HepG2 (cell line): ENCODE results near the gene THOC7. TPM values are rescaled to one million over a fixed set of nuclear protein-coding genes. Genes with fewer than 3 reads are reported as not detected.

Experiments used
- DR1 ChIP-seq: sonication (generic); formaldehyde crosslinking; IDR thresholded peaks from 2 replicates; pipeline ENCODE4 v1.8.0; 2021; ENCODE audit warnings: mild to moderate bottlenecking, missing genetic modification reagents, inconsistent platforms
- FOSL2 ChIP-seq: sonication (generic); formaldehyde crosslinking; IDR thresholded peaks from 2 replicates; pipeline ENCODE4 v1.4.0; 2020; ENCODE audit warnings: missing genetic modification reagents
- FOXC1 ChIP-seq: sonication (generic); formaldehyde crosslinking; IDR thresholded peaks from 2 replicates; pipeline ENCODE4 v1.8.0; 2022; ENCODE audit warnings: mild to moderate bottlenecking, missing genetic modification reagents, borderline replicate concordance
- HOXA7 ChIP-seq: sonication (generic); formaldehyde crosslinking; IDR thresholded peaks from 2 replicates; pipeline ENCODE4 v1.8.1; 2022; ENCODE audit warnings: mild to moderate bottlenecking, missing genetic modification reagents, moderate library complexity
- MAZ ChIP-seq, 2 experiments: sonication (generic) in 1 of 2; formaldehyde crosslinking in 1 of 2; IDR thresholded peaks; 2 replicates each; pipeline versions ENCODE4 v1.5.0 to v1.6.1; 2012 to 2020; ENCODE audit warnings: low read depth in 2 of 2, mild to moderate bottlenecking in 2 of 2, borderline replicate concordance in 1 of 2, improper control_type of control experiment in 1 of 2, low read length in 1 of 2, missing genetic modification reagents in 1 of 2, moderate library complexity in 1 of 2
- RBM22 ChIP-seq: fragments of 200-400 bp; formaldehyde crosslinking; optimal IDR thresholded peaks from 2 replicates; pipeline ENCODE3; 2017; ENCODE audit warnings: mild to moderate bottlenecking, low read length, moderate library complexity
- SMAD9 ChIP-seq: sonication (generic); formaldehyde crosslinking; IDR thresholded peaks from 2 replicates; pipeline ENCODE4 v1.5.1; 2020; ENCODE audit warnings: mild to moderate bottlenecking, missing genetic modification reagents
- TCF12 ChIP-seq, 2 experiments: fragments of 450-650 bp in 1 of 2; sonication (generic) in 1 of 2; formaldehyde crosslinking in 1 of 2; IDR thresholded peaks; 2 replicates each; pipeline versions ENCODE4 v1.6.1 to v1.8.0; 2017 to 2022; ENCODE audit warnings: antibody characterized with exemption in 1 of 2, mild to moderate bottlenecking in 1 of 2, missing genetic modification reagents in 1 of 2, moderate library complexity in 1 of 2
- YEATS2 ChIP-seq: sonication (generic); formaldehyde crosslinking; IDR thresholded peaks from 2 replicates; pipeline ENCODE4 v1.4.0; 2020; ENCODE audit warnings: missing genetic modification reagents, borderline replicate concordance
- ZBTB8A ChIP-seq: sonication (generic); formaldehyde crosslinking; IDR thresholded peaks from 2 replicates; pipeline ENCODE4 v1.4.0; 2020; ENCODE audit warnings: mild to moderate bottlenecking, low read depth, missing genetic modification reagents, borderline replicate concordance
- ZFP37 ChIP-seq: sonication (generic); formaldehyde crosslinking; IDR thresholded peaks from 2 replicates; pipeline ENCODE4 v1.4.0; 2020; ENCODE audit warnings: missing genetic modification reagents, borderline replicate concordance
- ZNF407 ChIP-seq: sonication (generic); formaldehyde crosslinking; IDR thresholded peaks from one replicate; pipeline ENCODE4 v1.5.1; 2020; ENCODE audit warnings: mild to moderate bottlenecking, missing genetic modification reagents; ENCODE audit errors: not compliant biosample characterization
- polyA plus RNA-seq, 8 experiments: library from polyadenylated mRNA; depleted of rRNA in 3 of 8; stranded (reverse) in 7 of 8; unstranded in 1 of 8; fragments of >200 nt; fragmentation: Illumina TruSeq in 4 of 8; extraction: Trizol in 4 of 8; gene quantifications; 2 replicates each; pipeline versions ENCODE4 v1.2.1 to v1.2.3, GENCODE V29; 2011 to 2016; ENCODE audit warnings: low read depth in 4 of 8, missing spikeins in 1 of 8, mixed read lengths in 1 of 8; ENCODE audit not compliant: insufficient read depth in 1 of 8
- total RNA-seq, 5 experiments: library from RNA; depleted of rRNA; stranded (reverse); fragments of >200 nt; fragmentation: Illumina TruSeq; extraction: Trizol; gene quantifications; 2 replicates each; pipeline ENCODE4 v1.2.3, GENCODE V29; 2016; ENCODE audit warnings: low read depth in 1 of 5
- TF ChIP-seq, protein P1 (sequence below), 2 experiments: sonication (generic) in 1 of 2; formaldehyde crosslinking in 1 of 2; IDR thresholded peaks; 2 replicates each; pipeline versions ENCODE4 v1.4.0 to v1.6.1; 2018 to 2020; ENCODE audit warnings: missing genetic modification reagents in 2 of 2, borderline replicate concordance in 1 of 2, low read depth in 1 of 2, mild to moderate bottlenecking in 1 of 2, missing biosample characterization in 1 of 2

The THOC7 gene
- total and polyA plus RNA-seq, 2 of the 13 experiments (the other 11 are each of a cell fraction or from before 2014, with no cell fraction given) = 32.8 to 63.5 TPM

- TF ChIP-seq ZNF407 (CRISPR knock-in tag) (peak; percentile 51), YEATS2 (CRISPR knock-in tag) (no peak), ZBTB8A (no peak), RBM22 (peak; percentile 45), MAZ (IDR thresholded peaks at IDR 0.05; ENCODE audit: borderline replicate concordance, low read depth, low read length) (no peak), MAZ (CRISPR knock-in tag; IDR thresholded peaks at IDR 0.05; ENCODE audit: low read depth) (peak; percentile 83), FOXC1 (CRISPR knock-in tag) (no peak), ZFP37 (CRISPR knock-in tag) (no peak), TCF12 (IDR thresholded peaks at IDR 0.05) (no peak), TCF12 (CRISPR knock-in tag; IDR thresholded peaks at IDR 0.05) (no peak), DR1 (CRISPR knock-in tag) (0 out of 2 replicates have a peak, but pooled peaks have one; percentile 43), HOXA7 (CRISPR knock-in tag) (no peak), FOSL2 (CRISPR knock-in tag) (peak; percentile 4; the same call in 1 of the 2 replicates), SMAD9 (CRISPR knock-in tag) (no peak)
- TF ChIP-seq, protein P1, sequence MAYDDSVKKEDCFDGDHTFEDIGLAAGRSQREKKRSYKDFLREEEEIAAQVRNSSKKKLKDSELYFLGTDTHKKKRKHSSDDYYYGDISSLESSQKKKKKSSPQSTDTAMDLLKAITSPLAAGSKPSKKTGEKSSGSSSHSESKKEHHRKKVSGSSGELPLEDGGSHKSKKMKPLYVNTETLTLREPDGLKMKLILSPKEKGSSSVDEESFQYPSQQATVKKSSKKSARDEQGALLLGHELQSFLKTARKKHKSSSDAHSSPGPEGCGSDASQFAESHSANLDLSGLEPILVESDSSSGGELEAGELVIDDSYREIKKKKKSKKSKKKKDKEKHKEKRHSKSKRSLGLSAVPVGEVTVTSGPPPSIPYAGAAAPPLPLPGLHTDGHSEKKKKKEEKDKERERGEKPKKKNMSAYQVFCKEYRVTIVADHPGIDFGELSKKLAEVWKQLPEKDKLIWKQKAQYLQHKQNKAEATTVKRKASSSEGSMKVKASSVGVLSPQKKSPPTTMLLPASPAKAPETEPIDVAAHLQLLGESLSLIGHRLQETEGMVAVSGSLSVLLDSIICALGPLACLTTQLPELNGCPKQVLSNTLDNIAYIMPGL (CRISPR knock-in tag; IDR thresholded peaks at IDR 0.05; ENCODE audit: borderline replicate concordance in 1 of 2, low read depth in 1 of 2) = peak in 1 of 2 experiments; percentile 75; a peak in 2 of 4 replicates
Measured at GRCh38 chr3:63911873-63912767, 48.5 kb upstream of the THOC7 start, which contains the start of gene SCAANT1 (continued).
